Neural crest cell (in vitro differentiated cells): Measurements from ENCODE around the gene TP73. TPM values are rescaled to one million over a fixed set of nuclear protein-coding genes. Genes with fewer than 3 reads are reported as not detected.

ENCODE experiments used
- DNase-seq: peaks from one replicate; pipeline ENCODE4 v3.0.0; 2021; ENCODE audit warnings: low read depth, mixed read lengths, low spot score
- H3K27ac Mint-ChIP-seq: one replicate; pipeline ENCODE4 v1.8.0; 2021; ENCODE audit warnings: mild to moderate bottlenecking, mixed read lengths; ENCODE audit not compliant: unreplicated experiment
- H3K27me3 Mint-ChIP-seq: 2 replicates; pipeline ENCODE4 v1.8.0; 2021; ENCODE audit warnings: low read depth, mild to moderate bottlenecking, mixed read lengths
- H3K36me3 Mint-ChIP-seq: 2 replicates; pipeline ENCODE4 v1.8.0; 2021; ENCODE audit warnings: low read depth, mild to moderate bottlenecking, mixed read lengths
- H3K4me1 Mint-ChIP-seq: 2 replicates; pipeline ENCODE4 v1.8.0; 2021; ENCODE audit warnings: mixed read lengths
- H3K4me3 Mint-ChIP-seq: one replicate; pipeline ENCODE4 v1.8.0; 2021; ENCODE audit warnings: mild to moderate bottlenecking, mixed read lengths
- H3K9me3 Mint-ChIP-seq: 2 replicates; pipeline ENCODE4 v1.8.0; 2021; ENCODE audit warnings: mixed read lengths
- CTCF ChIP-seq: fragments of 200-600 bp; sonication (generic); conservative IDR thresholded peaks from 2 replicates; pipeline ENCODE4 v1.5.0; 2021; ENCODE audit warnings: antibody characterized with exemption, mild to moderate bottlenecking
- total RNA-seq: library from RNA; stranded (reverse); gene quantifications from 2 replicates; pipeline ENCODE4 v1.2.1, GENCODE V29; 2021

The TP73 gene
- total RNA-seq, 1 donor from 2014 or later: 1.5 TPM

GRCh38 chr1:3700631-3701030 lies 48.3 kb downstream of the TP73 start:
- Mint-ChIP-seq H3K9me3 (no peaks in the 10 kb centered on the region), H3K27ac (no peak overlapping the region), H3K36me3 (no peaks in the 10 kb centered on the region), H3K4me1 (peaks cover 8% of the 10 kb centered on the region), H3K27me3 (peaks cover 10% of the 10 kb centered on the region), H3K4me3 (no peak overlapping the region)
- DNase-seq: no peak
- no peak for TF ChIP-seq CTCF

GRCh38 chr1:3702528-3702927 lies 50.2 kb downstream of the TP73 start:
- peaks cover 4% of the 10 kb centered on the region for H3K4me1 Mint-ChIP-seq
- peaks cover 9% of the 10 kb centered on the region for H3K27me3 Mint-ChIP-seq
- TF ChIP-seq CTCF: no peak
- H3K9me3 Mint-ChIP-seq: no peaks in the 10 kb centered on the region
- H3K36me3 Mint-ChIP-seq: no peaks in the 10 kb centered on the region
- no peak overlapping the region for H3K27ac Mint-ChIP-seq
- H3K4me3 Mint-ChIP-seq: no peak overlapping the region
- no peak for DNase-seq

GRCh38 chr1:3702990-3703728 lies 50.8 kb downstream of the TP73 start:
- TF ChIP-seq CTCF: peak; percentile 42
- H3K4me3 Mint-ChIP-seq: no peak overlapping the region
- H3K27me3 Mint-ChIP-seq: peaks cover 14% of the 10 kb centered on the region
- peaks cover 4% of the 10 kb centered on the region for H3K4me1 Mint-ChIP-seq
- no peak overlapping the region for H3K27ac Mint-ChIP-seq
- no peaks in the 10 kb centered on the region for H3K9me3 Mint-ChIP-seq
- no peak for DNase-seq
- no peaks in the 10 kb centered on the region for H3K36me3 Mint-ChIP-seq

- no peaks in the 10 kb centered on the region for H3K9me3 Mint-ChIP-seq
- no peaks in the 10 kb centered on the region for H3K36me3 Mint-ChIP-seq
- peaks cover 17% of the 10 kb centered on the region for H3K27me3 Mint-ChIP-seq
- no peak for TF ChIP-seq CTCF
- peaks cover 4% of the 10 kb centered on the region for H3K4me1 Mint-ChIP-seq
- H3K27ac Mint-ChIP-seq: no peak overlapping the region
- no peak overlapping the region for H3K4me3 Mint-ChIP-seq
- DNase-seq: no peak
Measured at GRCh38 chr1:3703786-3704371, 51.6 kb downstream of the TP73 start.

GRCh38 chr1:3705341-3705950 lies 53.1 kb downstream of the TP73 start:
- no peak overlapping the region for H3K27ac Mint-ChIP-seq
- H3K36me3 Mint-ChIP-seq: no peaks in the 10 kb centered on the region
- TF ChIP-seq CTCF: no peak
- no peak overlapping the region for H3K4me3 Mint-ChIP-seq
- H3K27me3 Mint-ChIP-seq: peaks cover 24% of the 10 kb centered on the region
- H3K4me1 Mint-ChIP-seq: no peaks in the 10 kb centered on the region
- DNase-seq: no peak
- no peaks in the 10 kb centered on the region for H3K9me3 Mint-ChIP-seq
